ENCODE measurements around the gene ZNF358. TPM values are rescaled to one million over a fixed set of nuclear protein-coding genes. Genes with fewer than 3 reads are reported as not detected.

Gene ZNF358
- total and polyA plus RNA-seq, 2 of the 13 experiments (the other 11 are each of a cell fraction or from before 2014, with no cell fraction given), result 9.1 to 37.0 TPM

DNA sequence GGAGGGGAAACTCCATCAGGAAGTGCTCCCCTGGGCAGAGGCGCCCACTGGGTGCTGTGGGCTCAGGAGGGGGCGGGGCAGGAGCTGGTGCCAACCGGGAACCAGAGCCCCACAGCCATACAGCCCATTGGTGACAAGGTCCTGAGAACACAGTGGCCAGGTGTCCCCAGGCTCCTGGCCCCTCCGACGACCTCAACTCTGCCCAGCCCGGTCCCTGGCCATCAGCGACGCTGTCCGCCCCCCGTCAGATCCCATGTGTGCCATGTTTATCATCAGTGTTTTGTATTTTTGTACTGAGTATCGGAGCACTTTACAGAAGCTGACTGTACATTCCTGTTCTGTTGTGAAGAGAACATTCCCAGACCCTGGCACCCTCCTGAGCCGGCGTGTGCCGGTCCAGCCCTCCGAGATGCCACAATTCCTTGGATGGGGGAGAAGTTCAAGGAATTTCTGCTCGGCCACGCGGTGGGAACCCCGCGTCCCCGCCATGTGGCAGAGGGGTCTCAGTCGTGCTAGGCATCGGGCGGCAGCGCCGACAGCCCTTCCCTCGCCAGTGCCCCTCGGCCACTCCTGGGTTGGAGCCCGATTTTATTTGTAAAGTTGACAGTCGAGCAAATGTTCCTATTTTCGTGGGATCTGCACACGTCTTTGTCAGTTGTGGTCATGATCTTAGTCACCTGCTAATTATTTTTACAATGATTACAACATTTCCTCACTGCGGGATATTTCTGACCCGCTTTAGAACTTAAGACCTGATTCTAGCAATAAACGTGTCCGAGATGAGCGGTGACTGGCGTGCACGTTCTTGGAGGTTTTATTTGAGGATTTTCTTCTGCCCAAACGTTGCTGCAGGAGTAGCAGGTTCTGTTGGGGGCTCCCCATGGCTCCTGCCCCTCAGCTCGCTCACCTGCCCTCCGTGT lies 43.9 kb upstream of the ZNF358 start:
- no peak overlapping the region for H3K9ac ChIP-seq (ENCODE audit: insufficient read depth, low read depth, low read length)
- H4K20me1 ChIP-seq (ENCODE audit: insufficient read depth, low read length), result no peaks in the 10 kb centered on the region
- H3K4me1 ChIP-seq (ENCODE audit: insufficient read depth, low read length), result no peaks in the 10 kb centered on the region
- H3K9me3 ChIP-seq (ENCODE audit: low read length), result no peaks in the 10 kb centered on the region
- H3K4me2 ChIP-seq (ENCODE audit: low read depth, low read length), result no peak overlapping the region
- no peaks in the 10 kb centered on the region; a peak in 1 of 5 replicates for H3K27me3 ChIP-seq (ENCODE audit: control insufficient read depth in 1 of 2, insufficient read depth in 2 of 2, low read length in 2 of 2)
- POLR2A ChIA-PET, result no interaction called here
- DNase-seq (ENCODE audit: low spot score), result no peak
- H3K79me2 ChIP-seq (ENCODE audit: insufficient read depth, low read length), result no peaks in the 10 kb centered on the region
- H3K4me3 ChIP-seq (replicated peaks in 1 of 3; ENCODE audit: insufficient read depth in 1 of 3, low read depth in 2 of 3, low read length in 3 of 3), result no peak overlapping the region
- no peak overlapping the region for H3K27ac ChIP-seq (ENCODE audit: extremely low read length, insufficient read depth, low read length)
- ATAC-seq, result no peak
- intact Hi-C loops (cut with micrococcal nuclease; ENCODE audit: unreplicated experiment) (no loop called here), in situ Hi-C loops (cut with HindIII; ENCODE audit: extremely low pct_ligation_motif_present, low pct_unique_long_range_greater_than_20kb) (no loop called here)
- 93% methylated on average over 38 of the region's 42 CpGs for WGBS (ENCODE audit: low lambda C conversion rate)
- CTCF ChIA-PET (ENCODE audit: low intra/inter-chr PET ratio, low total read pairs), result no interaction called here
- H3K36me3 ChIP-seq (replicated peaks in 1 of 2; ENCODE audit: control insufficient read depth in 1 of 2, insufficient read depth in 2 of 2, low read length in 2 of 2), result peaks cover 3 to 4% of the 10 kb centered on the region in 2 experiments; a peak in 3 of 5 replicates
- no peak for TF ChIP-seq ZNF775 (CRISPR knock-in tag; IDR thresholded peaks at IDR 0.05; ENCODE audit: borderline replicate concordance)
- TF ChIP-seq FOSL1 (CRISPR knock-in tag; IDR thresholded peaks at IDR 0.05; ENCODE audit: borderline replicate concordance), result no peak
- TF ChIP-seq, protein P1, sequence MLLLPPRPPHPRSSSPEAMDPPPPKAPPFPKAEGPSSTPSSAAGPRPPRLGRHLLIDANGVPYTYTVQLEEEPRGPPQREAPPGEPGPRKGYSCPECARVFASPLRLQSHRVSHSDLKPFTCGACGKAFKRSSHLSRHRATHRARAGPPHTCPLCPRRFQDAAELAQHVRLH (CRISPR knock-in tag; IDR thresholded peaks at IDR 0.05; ENCODE audit: borderline replicate concordance, low read depth), result no peak
- no peak for TF ChIP-seq ZSCAN25 (CRISPR knock-in tag; IDR thresholded peaks at IDR 0.05)
- no peak for TF ChIP-seq DNMT3B (CRISPR knock-in tag; conservative IDR thresholded peaks at IDR 0.05)
- TF ChIP-seq RXRB (CRISPR knock-in tag; IDR thresholded peaks at IDR 0.05; ENCODE audit: borderline replicate concordance), result no peak
- TF ChIP-seq ZNF607 (CRISPR knock-in tag; IDR thresholded peaks at IDR 0.05; ENCODE audit: borderline replicate concordance), result no peak
- no peak for TF ChIP-seq MBD4 (IDR thresholded peaks at IDR 0.05; ENCODE audit: borderline replicate concordance, low read length)
- TF ChIP-seq ZNF788 (CRISPR knock-in tag; IDR thresholded peaks at IDR 0.05; ENCODE audit: borderline replicate concordance), result no peak
- no peak for TF ChIP-seq ZNF446 (CRISPR knock-in tag; IDR thresholded peaks at IDR 0.05)
- TF ChIP-seq MED1 (CRISPR knock-in tag; IDR thresholded peaks at IDR 0.05), result no peak
- no peak for FAIRE-seq
- no peak overlapping the region for H2AFZ ChIP-seq (ENCODE audit: low read length)
- no TSS peak for BruUV-seq (replicated peaks)

All from HepG2 (cell line).